GM21717 (cell line): ENCODE data around the gene RNASE13.
"Not testable (repeated sequence)": the region's sequence is repeated elsewhere in the genome, so short reads cannot be mapped to it uniquely, and the experiment has no call there.

Experiments
- ATAC-seq: cut with Tn5 transposase; IDR thresholded peaks from one replicate; pipeline ENCODE4 v1.9.1; 2021; ENCODE audit warnings: mild to moderate bottlenecking, moderate library complexity; ENCODE audit not compliant: unreplicated experiment

The RNASE13 gene

GRCh38 chr14:21043387-21043973 lies 8.9 kb upstream of the RNASE13 start:
- ATAC-seq, result no peak

GRCh38 chr14:21042918-21043317 lies 8.3 kb upstream of the RNASE13 start:
- no peak for ATAC-seq

GRCh38 chr14:21041676-21042433 lies 7.2 kb upstream of the RNASE13 start, which contains the start of gene RNASE7:
Gene RNASE7 (plus strand): TSS chr14:21042362. CDS start chr14:21042993, 631 bp downstream.
- no peak for ATAC-seq

GRCh38 chr14:21040941-21041340 lies 6.3 kb upstream of the RNASE13 start:
- not testable (repeated sequence) for ATAC-seq

GRCh38 chr14:21040370-21040925 lies 5.8 kb upstream of the RNASE13 start:
- ATAC-seq, result no peak

- ATAC-seq, result no peak
Measured at GRCh38 chr14:21039585-21040369, 5.2 kb upstream of the RNASE13 start.

GRCh38 chr14:21038441-21039422 lies 4.1 kb upstream of the RNASE13 start:
- no peak for ATAC-seq

- ATAC-seq, result no peak
Measured at GRCh38 chr14:21037156-21037555, 2.5 kb upstream of the RNASE13 start.

- ATAC-seq, result no peak
Measured at GRCh38 chr14:21036751-21037150, 2.1 kb upstream of the RNASE13 start.

GRCh38 chr14:21033133-21033698 lies 1.4 kb downstream of the RNASE13 start:
- no peak for ATAC-seq

GRCh38 chr14:21032326-21033132 lies 2.1 kb downstream of the RNASE13 start:
- ATAC-seq, result no peak

GRCh38 chr14:21030531-21030930 lies 4.1 kb downstream of the RNASE13 start:
- no peak for ATAC-seq

GRCh38 chr14:21029917-21030316 lies 4.7 kb downstream of the RNASE13 start, which contains the start of gene TPPP2:
Gene TPPP2 (plus strand): TSS chr14:21030217. CDS start chr14:21030582, 365 bp downstream.
- ATAC-seq, result no peak

GRCh38 chr14:21026988-21027315 lies 7.7 kb downstream of the RNASE13 start:
- no peak for ATAC-seq

GRCh38 chr14:21026274-21026987 lies 8.2 kb downstream of the RNASE13 start:
- no peak for ATAC-seq

GRCh38 chr14:21025371-21026273 lies 9.0 kb downstream of the RNASE13 start:
- ATAC-seq, result no peak

- ATAC-seq, result no peak
Measured at GRCh38 chr14:21024585-21025370, 9.8 kb downstream of the RNASE13 start, which contains the start of gene NDRG2. Gene NDRG2 (minus strand): TSS chr14:21025061. CDS start chr14:21023315, 1,746 bp downstream.
